Epithelial cell of proximal tubule (primary cell): ENCODE results near the gene SYTL3. TPM values are rescaled to one million over a fixed set of nuclear protein-coding genes. Genes with fewer than 3 reads are reported as not detected.

Experiments used
- DNase-seq: peaks from one replicate; pipeline ENCODE4 v3.0.0-alpha.2; 2011; ENCODE audit warnings: low read depth
- H3K4me3 ChIP-seq: 2 replicates; pipeline ENCODE4 v1.5.1; 2011; ENCODE audit warnings: low read depth, mild to moderate bottlenecking, low read length
- total RNA-seq: library from RNA; depleted of rRNA; stranded (reverse); fragments of >200 nt; gene quantifications from 2 replicates; pipeline ENCODE4 v1.2.3, GENCODE V29; 2015
- TF ChIP-seq, protein P1 (sequence below): conservative IDR thresholded peaks from 2 replicates; pipeline ENCODE4 v1.5.1; 2012; ENCODE audit warnings: low read depth, mild to moderate bottlenecking, low read length

Gene SYTL3
- total RNA-seq, 1 donor from 2014 or later: 11.0 TPM

DNA sequence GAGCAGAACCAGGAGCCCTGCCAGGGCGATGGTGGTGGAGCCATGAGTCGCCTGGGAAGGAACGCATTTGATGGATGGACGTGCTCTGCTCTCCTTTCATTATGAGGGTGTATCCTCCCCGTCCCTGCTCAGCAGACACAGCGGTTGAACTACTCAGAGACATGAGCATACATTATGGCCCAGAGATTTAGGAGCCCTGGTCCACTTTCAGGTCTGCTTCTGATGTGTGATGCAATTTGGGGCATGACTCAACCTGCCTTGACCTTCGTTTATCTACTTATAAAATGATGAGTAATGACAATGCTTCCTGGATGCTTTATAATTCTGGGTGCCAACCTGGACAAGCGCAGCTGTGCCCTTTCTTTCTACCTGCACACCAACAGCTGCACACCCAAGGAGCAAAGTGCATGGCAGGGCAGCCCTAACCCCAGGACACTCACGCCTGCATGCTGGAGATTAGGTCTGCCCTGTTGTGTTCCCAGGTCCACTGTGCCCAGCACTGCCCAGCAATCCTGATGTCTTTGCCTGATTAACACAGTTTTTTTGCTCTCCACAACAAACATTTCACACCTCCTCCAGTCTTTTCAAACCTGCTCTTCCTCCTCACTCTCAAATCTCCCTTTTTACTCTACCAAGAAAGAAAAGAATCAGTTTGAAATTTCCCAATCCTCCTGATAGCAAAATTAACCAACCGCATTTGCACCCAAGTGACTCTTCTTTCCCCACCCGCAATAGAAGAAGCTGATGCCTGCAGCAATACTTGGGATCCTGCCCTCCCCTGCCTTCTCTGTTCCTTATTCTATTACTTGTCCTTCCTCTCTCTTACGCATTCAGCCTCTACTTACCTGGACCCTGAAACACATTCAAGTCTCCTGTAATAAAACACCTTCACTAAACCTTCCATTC is 88.1 kb downstream of the SYTL3 start:
- TF ChIP-seq, protein P1, sequence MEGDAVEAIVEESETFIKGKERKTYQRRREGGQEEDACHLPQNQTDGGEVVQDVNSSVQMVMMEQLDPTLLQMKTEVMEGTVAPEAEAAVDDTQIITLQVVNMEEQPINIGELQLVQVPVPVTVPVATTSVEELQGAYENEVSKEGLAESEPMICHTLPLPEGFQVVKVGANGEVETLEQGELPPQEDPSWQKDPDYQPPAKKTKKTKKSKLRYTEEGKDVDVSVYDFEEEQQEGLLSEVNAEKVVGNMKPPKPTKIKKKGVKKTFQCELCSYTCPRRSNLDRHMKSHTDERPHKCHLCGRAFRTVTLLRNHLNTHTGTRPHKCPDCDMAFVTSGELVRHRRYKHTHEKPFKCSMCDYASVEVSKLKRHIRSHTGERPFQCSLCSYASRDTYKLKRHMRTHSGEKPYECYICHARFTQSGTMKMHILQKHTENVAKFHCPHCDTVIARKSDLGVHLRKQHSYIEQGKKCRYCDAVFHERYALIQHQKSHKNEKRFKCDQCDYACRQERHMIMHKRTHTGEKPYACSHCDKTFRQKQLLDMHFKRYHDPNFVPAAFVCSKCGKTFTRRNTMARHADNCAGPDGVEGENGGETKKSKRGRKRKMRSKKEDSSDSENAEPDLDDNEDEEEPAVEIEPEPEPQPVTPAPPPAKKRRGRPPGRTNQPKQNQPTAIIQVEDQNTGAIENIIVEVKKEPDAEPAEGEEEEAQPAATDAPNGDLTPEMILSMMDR: no peak
- DNase-seq: no peak
- H3K4me3 ChIP-seq: no peak overlapping the region

DNA sequence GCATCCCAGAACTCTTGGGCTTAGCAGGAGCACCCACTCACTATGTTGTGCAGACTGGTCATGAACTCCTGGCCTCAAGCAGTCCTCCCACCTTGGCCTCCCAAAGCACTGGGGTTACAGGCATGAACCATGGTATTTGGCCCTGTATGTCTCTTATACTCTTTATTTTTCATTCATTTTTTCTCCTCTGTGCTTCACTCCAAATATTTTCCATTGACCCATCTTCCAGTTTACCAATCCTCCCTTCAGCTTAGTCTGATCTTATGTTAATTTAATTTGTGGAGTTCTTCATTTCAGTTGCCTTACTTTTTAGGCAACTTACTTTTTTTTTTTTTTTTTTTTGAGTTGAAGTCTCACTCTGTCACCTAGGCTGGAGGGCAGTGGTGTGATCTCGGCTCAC is 89.8 kb downstream of the SYTL3 start:
- no peak overlapping the region for H3K4me3 ChIP-seq
- DNase-seq: no peak
- TF ChIP-seq, protein P1: no peak

DNA sequence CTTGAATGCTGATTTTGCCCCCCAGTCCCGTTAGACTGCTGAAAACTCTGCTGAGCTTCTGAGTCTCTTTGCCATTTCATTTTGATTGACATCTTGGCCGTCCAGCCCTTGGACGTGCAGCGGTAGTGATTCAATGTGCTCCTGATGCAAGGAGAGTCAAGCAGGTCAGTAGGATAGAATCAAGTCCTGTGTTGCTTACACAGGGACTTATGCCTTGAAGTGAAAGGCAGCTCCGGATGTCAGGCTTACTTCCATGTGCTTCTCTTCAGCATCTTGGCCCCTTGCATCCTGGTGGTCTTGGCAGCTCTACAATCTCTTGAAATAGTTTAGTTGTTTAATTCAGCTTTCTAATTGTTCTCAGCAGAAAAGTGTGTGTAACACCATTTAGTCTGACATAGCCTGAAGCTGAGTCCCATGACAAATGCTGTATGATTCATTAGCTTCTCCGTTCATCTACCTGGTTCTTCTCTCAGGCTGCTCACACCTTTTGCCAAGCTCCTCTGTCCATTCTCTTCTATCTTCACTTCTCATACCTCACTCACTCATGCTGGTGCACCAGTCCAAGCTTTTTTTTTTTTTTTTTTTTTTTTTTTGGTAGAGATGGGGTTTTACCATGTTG is 93.3 kb downstream of the SYTL3 start:
- no peak for DNase-seq
- no peak overlapping the region for H3K4me3 ChIP-seq
- TF ChIP-seq, protein P1: no peak

DNA sequence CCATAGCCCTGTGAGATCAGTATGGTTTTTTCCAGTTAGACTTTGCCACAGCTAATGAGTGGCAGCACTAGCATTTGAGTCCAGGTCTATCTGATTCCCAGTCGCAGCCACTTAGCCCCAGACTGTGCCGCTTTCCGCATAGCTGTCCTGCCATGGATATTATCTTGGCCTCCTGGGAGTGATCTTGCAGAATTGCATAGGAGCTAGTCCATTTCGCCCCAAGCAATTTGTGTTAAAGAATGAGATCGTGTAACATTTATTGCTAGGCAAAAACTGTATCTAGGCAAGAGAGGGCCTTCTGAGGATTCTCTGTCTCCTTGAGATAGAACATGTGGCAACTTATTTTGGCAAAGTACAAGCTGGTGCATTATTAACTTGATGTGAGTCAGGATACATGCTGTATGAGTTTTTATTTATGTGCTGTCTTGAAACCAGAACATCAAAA is 95.2 kb downstream of the SYTL3 start:
- peak; percentile 41 for DNase-seq
- TF ChIP-seq, protein P1: no peak
- no peak overlapping the region for H3K4me3 ChIP-seq

DNA sequence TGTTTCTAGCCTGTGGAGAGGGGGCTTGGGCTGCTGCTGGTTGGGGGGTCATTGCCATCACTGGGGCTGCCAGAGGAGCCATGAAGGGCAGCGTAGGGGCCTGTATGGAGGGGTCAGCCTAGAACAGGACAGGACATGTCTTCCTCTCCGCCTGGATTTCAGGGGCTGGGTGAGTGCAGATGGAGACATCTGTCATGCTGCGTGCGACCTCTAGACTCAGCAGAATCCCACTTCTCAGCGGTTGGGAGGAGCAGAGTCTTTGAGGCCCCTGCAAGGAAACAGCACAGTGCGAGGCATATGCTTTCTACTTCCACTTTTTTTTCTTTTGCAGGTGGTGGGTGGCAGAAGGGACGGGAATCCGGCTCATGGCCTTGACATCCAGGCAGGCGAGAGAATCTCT is 101.4 kb downstream of the SYTL3 start:
- no peak for DNase-seq
- TF ChIP-seq, protein P1: no peak
- H3K4me3 ChIP-seq: no peak overlapping the region

DNA sequence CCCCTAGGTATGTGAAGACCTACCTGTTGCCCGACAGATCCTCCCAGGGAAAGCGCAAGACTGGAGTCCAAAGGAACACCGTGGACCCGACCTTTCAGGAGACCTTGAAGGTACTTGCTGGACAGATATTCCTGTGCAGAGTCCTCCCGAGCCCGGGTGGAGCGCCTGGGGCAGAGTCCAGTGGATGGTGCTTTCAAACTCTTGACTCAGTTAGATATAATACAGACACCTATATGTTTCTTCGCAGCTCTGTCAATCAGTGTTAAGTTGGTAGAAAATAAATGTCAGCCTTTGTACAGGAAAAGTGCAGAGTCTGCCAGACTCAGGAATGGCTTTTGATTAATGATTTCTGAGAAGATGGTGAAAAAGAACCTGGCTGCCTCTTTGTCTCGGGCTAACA is 102.1 kb downstream of the SYTL3 start:
- H3K4me3 ChIP-seq: no peak overlapping the region
- TF ChIP-seq, protein P1: no peak
- DNase-seq: no peak

DNA sequence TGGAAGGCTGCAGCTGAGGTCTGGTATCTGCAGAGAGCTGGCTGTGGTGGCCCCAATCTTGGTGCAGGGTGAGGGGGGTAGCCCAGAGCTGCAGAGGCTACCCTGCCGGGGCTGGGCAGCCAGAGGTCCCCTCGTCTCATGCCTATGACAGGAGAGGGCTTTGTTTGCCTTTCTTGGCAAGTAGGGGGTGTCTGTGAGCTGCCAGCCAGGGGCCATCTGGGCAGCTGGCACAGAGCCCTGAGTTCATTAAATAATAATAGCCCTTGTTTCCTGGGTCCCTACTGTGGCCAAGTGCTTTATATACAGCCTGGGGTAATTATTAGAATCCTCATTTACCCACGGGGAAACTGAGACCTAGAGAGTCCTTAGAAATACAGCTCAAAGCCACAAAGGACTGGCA is 102.8 kb downstream of the SYTL3 start:
- TF ChIP-seq, protein P1: peak; percentile 47
- H3K4me3 ChIP-seq: no peak overlapping the region
- DNase-seq: no peak
